ENCODE data around the gene CBX7.

DNA sequence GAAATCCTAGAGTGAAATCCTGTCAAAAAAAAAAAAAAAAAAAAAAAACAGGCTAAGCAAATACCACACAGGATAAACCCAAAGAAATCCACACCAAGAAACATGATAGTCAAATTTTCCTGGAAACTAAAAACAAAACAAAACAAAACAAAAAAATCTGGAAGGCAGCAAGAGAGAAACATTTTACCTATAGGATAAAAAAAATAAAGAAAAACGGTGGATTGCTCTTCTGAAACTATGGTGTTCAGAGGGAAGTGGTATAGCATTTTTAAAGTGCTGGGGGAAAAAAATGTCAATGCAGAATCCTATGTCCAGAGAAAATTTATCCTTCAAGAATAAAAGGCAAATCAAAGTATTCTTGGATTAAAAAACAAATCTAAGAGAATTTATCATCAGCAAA is 41.6 kb upstream of the CBX7 start:
- TF ChIP-seq, protein P1, sequence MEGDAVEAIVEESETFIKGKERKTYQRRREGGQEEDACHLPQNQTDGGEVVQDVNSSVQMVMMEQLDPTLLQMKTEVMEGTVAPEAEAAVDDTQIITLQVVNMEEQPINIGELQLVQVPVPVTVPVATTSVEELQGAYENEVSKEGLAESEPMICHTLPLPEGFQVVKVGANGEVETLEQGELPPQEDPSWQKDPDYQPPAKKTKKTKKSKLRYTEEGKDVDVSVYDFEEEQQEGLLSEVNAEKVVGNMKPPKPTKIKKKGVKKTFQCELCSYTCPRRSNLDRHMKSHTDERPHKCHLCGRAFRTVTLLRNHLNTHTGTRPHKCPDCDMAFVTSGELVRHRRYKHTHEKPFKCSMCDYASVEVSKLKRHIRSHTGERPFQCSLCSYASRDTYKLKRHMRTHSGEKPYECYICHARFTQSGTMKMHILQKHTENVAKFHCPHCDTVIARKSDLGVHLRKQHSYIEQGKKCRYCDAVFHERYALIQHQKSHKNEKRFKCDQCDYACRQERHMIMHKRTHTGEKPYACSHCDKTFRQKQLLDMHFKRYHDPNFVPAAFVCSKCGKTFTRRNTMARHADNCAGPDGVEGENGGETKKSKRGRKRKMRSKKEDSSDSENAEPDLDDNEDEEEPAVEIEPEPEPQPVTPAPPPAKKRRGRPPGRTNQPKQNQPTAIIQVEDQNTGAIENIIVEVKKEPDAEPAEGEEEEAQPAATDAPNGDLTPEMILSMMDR (conservative IDR thresholded peaks at IDR 0.05; ENCODE audit: low read length) = no peak
- TF ChIP-seq EZH2phosphoT487 (IDR thresholded peaks at IDR 0.05; ENCODE audit: borderline replicate concordance, low read depth, low read length) = no peak

All from OCI-LY7 (cell line).